ENCODE results near the gene SNRPA1. TPM values are rescaled to one million over a fixed set of nuclear protein-coding genes. Genes with fewer than 3 reads are reported as not detected.

Gene SNRPA1
- total RNA-seq, 2 experiments from 2014 or later: 121 TPM

Other genes with a start within 250 kb of the SNRPA1 start
- gene CHSY1, start 43.2 kb downstream of the SNRPA1 start, total RNA-seq: 10 to 100 TPM; 37.0 to 37.8 TPM
- 10 to 100 TPM; 27.2 to 28.2 TPM for gene SELENOS, start 17.8 kb downstream of the SNRPA1 start, total RNA-seq
- gene PCSK6, start 194.5 kb upstream of the SNRPA1 start, total RNA-seq: 1 to 10 TPM; 1.4 to 2.1 TPM